ENCODE measurements around the gene FAM53B.

The FAM53B gene

DNA sequence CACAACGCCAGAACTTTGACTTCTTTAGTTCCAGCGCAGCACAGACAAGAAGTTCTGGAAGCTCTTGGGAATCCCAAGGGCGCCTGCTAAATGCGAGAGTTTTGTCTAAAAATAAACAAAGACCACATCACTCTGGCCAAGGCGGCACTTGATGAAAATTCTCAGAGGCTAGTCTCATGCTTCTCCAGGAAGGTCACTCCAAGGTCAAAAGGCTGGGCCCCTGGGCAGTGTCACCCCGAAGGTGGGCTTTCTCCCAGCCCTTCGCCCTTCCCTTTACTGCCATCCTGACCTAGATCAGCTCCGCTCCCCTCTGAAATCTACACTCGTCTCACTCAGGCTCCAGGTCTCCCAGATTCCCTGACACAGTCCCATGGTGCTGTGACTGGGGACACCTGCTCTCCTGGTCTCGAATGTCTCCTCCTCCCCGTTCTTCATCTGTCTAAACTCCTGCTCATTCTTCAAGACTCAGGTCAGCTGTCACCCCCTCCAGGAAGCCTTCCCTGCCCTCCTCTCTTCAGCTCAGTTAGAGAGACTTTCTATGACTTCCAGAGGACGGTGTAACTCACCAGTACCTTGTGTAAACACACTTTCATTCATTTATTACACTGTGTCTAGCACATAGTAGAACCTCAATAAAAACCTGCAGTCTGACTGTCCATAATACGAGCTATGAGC, 10.5 kb downstream of the FAM53B start:
- TF ChIP-seq, protein P1, sequence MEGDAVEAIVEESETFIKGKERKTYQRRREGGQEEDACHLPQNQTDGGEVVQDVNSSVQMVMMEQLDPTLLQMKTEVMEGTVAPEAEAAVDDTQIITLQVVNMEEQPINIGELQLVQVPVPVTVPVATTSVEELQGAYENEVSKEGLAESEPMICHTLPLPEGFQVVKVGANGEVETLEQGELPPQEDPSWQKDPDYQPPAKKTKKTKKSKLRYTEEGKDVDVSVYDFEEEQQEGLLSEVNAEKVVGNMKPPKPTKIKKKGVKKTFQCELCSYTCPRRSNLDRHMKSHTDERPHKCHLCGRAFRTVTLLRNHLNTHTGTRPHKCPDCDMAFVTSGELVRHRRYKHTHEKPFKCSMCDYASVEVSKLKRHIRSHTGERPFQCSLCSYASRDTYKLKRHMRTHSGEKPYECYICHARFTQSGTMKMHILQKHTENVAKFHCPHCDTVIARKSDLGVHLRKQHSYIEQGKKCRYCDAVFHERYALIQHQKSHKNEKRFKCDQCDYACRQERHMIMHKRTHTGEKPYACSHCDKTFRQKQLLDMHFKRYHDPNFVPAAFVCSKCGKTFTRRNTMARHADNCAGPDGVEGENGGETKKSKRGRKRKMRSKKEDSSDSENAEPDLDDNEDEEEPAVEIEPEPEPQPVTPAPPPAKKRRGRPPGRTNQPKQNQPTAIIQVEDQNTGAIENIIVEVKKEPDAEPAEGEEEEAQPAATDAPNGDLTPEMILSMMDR (conservative IDR thresholded peaks at IDR 0.05; ENCODE audit: control insufficient read depth, insufficient read depth, low read depth, low read length): no peak
- DNase-seq (ENCODE audit: low read depth): no peak
- H3K4me3 ChIP-seq (ENCODE audit: control insufficient read depth, low read depth, low read length): no peak overlapping the region

DNA sequence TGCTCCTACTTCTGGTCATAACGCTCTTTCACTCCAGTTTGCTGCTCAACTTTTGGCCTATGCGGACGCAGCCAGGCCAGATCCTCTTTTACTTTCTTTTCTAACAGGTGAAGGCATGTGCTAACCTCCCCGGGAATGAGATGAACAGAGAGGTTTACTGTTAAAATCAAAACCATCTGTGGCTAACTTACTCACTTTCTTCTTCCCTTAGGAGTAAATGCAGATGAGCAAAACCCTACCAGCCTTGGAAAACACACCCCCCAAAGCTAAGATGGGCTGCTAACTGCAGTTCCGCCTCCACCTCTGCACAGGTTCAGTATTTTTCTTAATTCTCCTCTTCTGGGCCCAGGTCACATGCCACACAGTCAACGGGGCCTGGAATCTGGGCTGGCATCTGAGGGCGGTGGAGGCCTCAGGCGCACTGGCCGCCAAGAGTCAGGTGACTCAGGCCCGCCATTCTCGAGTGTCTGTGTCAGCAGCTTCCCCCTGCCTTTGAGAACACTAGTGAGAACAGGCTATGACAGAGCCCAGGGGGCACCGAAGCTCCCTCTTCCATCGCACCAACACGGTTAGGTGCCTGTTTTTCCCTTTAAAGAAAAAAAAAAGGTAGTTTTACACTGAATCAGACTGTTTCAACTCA, 11.1 kb downstream of the FAM53B start:
- H3K4me3 ChIP-seq (ENCODE audit: control insufficient read depth, low read depth, low read length): no peak overlapping the region
- TF ChIP-seq, protein P1 (conservative IDR thresholded peaks at IDR 0.05; ENCODE audit: control insufficient read depth, insufficient read depth, low read depth, low read length): no peak
- peak; percentile 70 for DNase-seq (ENCODE audit: low read depth)

DNA sequence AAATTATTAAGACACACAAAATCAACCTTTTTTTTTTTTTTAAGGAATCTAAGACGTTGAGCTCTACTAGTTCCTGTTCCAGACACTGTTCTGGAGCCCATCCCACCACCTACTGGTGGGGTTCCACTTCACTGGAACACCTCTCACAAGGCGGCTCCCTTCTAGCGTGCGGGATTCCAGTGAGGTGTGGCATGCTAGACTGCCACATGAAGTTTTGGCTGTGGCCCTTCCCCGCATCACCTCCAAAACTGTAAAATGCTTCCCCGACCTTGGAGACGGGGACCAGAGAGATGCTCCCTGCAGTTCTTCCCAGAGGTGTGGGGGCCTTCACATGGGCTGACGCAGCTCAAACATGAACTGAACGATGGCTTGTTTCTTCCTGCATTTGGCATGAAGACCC, 12.6 kb downstream of the FAM53B start:
- TF ChIP-seq, protein P1 (conservative IDR thresholded peaks at IDR 0.05; ENCODE audit: control insufficient read depth, insufficient read depth, low read depth, low read length): no peak
- no peak for DNase-seq (ENCODE audit: low read depth)
- H3K4me3 ChIP-seq (ENCODE audit: control insufficient read depth, low read depth, low read length): no peak overlapping the region

DNA sequence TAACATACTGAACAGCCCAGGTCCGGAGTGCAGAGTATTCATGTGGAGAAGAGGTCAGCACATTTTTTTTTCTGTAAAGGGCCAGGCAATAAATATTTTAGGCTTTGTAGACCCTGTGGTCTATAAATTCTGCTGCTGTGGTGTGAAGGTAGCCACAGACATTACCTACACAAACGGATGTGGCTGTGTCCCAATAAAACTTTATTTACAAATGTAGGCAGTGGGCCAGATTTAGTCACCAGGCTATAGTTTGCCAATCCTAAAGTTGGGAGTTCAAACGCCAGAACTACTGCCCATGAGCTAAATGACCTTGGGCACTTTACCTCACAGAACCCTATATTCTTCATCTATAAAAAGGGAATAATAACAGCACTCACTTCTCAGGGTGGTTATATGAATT, 13.4 kb downstream of the FAM53B start:
- H3K4me3 ChIP-seq (ENCODE audit: control insufficient read depth, low read depth, low read length): no peak overlapping the region
- DNase-seq (ENCODE audit: low read depth): no peak
- TF ChIP-seq, protein P1 (conservative IDR thresholded peaks at IDR 0.05; ENCODE audit: control insufficient read depth, insufficient read depth, low read depth, low read length): no peak

DNA sequence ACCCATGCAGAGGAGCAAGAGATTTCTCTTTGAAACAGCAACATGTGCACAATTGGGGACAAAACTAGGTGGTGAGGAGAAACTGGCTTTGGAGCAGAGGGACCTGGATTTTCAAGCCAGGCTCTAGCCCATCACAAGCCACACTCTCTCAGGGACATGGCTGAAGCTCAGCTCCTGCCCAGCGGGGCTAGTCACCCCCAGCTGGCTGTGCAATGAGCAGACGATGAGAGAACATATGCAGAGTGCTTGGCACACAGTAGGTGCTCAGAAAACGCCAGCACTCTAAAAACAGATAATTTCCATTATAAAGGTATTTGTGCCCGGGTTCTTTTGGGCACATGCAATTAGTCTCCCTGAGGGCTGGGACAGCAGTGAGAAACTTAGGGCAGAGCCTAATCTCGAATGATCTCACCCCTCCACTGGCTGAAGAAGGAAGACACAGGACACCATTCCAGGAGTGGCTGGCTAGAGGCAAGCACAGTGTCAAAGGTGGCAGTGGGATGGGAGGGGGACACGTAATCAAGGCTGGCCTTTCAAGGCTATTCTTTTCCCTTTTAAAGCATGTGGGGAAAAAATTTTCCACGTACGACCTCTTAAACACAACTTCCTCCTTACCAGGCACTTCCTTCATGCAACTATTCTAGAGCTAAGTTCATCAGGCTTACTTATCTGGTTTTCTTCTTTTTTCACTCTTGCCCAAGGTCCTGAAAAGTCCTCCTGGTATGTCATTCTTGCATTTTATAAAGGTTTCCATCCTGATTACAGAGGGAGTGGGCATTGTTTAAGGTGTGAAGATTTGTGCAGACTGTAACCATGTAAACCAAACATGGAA, 15.1 kb downstream of the FAM53B start:
- DNase-seq (ENCODE audit: low read depth): no peak
- H3K4me3 ChIP-seq (ENCODE audit: control insufficient read depth, low read depth, low read length): no peak overlapping the region
- TF ChIP-seq, protein P1 (conservative IDR thresholded peaks at IDR 0.05; ENCODE audit: control insufficient read depth, insufficient read depth, low read depth, low read length): no peak

DNA sequence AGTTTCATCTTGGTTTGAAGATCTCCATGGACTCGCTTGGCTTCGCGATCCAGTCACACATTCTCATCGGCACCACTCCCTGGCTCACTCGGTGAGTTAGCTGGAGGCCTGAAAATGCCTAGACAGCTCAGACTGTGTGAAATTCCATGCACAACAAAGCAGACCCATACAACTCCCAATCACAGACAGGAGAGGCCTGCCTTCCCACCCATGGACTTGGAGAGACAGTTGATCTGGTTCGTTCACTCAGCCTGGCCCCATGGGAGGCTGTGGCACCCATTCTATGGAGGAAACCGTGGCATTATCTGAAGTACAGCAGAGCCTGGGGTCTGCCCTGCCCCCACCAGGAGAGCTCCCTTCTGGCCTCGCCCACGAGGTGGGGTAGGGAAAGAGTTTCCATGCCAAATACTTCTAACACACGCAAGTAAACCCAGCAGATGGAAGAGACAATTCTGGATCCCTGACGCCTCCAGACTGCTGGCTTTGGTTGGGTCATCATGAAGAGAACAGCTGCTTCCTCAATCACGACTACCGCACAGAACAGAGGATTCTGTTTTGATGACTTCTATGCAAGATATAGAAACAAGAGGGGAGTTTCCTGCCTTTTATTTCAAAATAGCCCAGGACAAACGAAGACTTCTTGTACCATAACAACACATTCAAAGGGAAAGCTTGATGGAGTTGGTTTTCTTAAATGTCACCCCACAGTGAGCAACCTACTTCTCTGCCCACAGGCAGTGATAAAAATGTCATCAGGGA, 15.9 kb downstream of the FAM53B start:
- no peak overlapping the region for H3K4me3 ChIP-seq (ENCODE audit: control insufficient read depth, low read depth, low read length)
- peak; percentile 56 for DNase-seq (ENCODE audit: low read depth)
- TF ChIP-seq, protein P1 (conservative IDR thresholded peaks at IDR 0.05; ENCODE audit: control insufficient read depth, insufficient read depth, low read depth, low read length): no peak
